Dermis microvascular lymphatic vessel endothelial cell (primary cell): ENCODE measurements around the gene LRMDA. TPM values are rescaled to one million over a fixed set of nuclear protein-coding genes. Genes with fewer than 3 reads are reported as not detected.
"Not testable (repeated sequence)": the region's sequence is repeated elsewhere in the genome, so short reads cannot be mapped to it uniquely, and the experiment has no call there.

Experiments used
- DNase-seq, 2 donors: peaks; one replicate each; pipeline versions ENCODE4 v3.0.0 to v3.0.0-alpha.2; 2010; ENCODE audit warnings: low read depth in 2 of 2
- total RNA-seq: library from RNA; depleted of rRNA; stranded (reverse); fragments of >200 nt; gene quantifications from 2 replicates; pipeline ENCODE4 v1.2.1, GENCODE V29; 2014

LRMDA gene
- total RNA-seq, 1 donor from 2014 or later = 10.4 TPM

DNA sequence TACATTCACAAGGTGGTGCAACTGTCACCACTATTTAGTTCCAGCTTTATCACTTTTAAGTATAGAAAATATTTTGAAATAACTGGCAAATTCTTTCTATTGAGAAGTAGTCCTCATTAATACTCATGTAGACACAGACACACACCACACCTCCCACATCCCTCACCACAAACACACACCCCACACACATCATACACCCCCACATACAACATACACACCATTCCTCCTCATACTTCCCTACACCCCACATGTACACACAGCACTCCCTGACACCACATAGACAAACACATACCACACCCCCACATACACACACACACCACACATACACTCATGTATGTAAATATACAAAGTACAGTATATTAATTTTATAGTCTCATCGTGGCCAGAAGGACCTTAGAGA is 178.8 kb downstream of the LRMDA start:
- DNase-seq = no peak

DNA sequence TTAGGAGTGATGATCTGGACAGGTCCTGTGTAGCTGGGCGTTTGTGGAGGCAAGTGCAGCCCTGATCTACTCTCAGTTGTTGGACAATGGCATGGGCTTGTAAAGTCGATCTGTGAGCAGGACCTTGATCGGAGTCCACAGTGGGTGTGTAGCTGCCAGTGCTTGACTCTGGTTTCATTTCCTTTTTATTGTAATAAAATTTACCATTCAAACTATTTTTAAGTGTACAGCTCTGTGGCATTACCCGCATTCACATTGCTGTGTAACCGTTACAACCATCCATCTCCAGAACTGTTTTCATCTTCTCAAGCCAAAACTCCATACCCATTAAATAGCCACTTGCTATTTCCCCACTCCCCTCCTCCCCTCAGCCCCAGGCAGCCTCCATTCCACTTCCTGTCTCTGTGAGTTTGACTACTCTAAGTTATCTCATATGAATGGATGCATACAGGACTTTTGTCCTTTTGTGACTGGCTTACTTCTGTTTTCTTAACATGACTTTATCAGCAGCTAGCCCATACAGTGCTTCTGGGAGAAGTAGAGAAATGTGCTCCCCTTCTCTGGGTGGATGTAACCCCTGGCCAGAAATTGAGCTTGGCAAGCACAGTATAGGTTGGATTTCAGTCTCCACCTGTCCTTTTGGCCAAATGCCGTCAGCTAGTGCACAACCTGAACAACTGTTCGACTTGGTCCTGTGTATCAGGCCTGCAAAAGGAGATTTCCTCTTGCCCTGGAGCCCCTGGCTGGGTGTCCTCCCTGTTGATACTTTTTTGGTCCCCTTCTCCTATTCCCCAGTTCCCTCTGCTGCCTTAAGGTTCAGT is 180.0 kb downstream of the LRMDA start:
- DNase-seq = no peak

DNA sequence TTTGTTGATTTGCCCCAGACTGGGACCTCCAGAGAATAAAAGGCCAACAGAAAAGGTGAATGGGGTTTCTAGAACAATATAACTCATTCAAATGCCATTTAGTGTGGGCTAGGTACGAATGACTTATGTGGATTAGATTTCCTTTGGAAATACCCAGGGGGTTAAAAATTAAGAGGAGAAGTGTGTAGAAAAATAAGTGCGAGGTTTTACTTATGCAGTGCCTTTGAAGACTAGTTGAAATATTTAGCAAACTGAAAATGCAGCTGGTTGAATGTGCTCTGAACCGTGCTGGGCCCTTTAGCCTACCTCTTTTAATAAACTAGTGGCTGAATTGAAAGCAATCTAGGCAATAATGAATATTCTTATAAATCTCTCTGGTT is 180.6 kb downstream of the LRMDA start:
- DNase-seq = no peak

DNA sequence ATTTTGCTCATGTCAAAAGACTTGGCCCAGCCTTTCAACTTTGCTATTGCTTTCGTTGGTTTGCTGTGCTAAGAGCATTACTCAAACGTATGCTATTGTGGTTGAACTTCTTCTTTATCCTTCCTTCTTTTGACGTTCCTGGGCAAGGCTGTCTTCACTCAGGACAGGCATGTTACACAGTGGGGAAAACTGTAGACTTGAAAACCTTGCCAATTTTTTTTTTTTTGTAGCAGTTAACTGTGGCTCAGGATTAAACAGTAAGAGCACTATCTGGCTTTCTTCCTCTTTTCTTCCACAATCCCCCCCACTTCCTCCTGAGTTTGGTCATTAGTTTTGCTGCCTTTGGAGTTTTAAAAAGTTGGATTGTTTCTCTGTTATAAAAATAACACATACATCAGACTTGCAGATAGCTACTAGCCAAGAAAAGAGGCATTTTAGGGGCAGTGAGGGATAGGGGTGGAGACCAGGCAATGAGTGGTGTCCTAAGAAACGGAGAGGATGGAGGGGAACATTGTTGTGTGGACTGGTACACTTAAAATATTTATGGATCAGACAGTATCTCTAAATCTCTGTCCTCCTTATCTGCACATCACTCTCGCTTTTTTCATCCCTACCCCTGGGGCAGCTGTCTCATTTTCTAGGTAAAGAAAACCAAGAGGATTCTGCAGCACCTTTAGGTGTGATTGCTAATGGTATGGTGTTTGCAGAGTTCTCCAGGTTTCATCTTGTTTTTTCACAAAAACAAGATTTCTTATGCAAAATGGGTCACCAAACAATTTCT is 181.7 kb downstream of the LRMDA start:
- no peak for DNase-seq

DNA sequence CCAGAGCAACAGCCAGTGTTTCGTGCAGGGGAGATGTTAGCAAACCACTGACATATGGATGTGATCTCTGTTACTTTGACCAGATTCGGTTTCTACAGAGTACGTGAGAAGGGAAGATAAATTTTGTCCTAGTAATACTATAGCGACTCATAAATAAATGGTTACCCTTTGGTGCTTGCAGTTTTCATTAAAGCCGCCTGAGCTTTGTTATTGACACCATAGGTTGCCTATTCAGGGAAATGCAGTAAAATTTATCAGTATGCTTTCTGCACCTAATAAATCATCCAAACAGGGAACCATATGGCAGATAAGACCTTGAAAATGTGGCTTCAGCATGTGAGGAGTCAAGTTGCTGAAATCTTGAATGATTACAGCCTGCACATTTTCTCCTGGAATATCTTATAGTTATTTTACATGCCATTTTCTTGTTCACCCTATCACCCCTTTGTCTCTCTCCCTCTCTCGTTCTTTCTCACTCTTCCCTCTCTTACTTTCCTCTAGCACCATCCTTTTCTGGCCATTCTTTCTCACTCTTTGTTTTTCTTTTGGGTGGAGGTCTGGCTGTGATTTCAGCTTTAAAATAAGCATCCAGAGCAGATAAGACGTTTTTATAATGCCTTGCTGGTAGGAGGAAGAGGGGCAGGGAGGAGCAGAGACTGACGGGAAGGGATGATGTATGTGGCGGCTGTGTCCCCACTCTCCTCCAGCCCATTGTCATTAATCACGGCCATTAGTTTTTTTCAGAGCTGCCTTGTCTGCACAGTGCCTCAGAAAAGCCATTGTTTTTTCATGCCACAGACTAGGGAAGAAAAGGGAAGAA is 182.5 kb downstream of the LRMDA start:
- DNase-seq = no peak

DNA sequence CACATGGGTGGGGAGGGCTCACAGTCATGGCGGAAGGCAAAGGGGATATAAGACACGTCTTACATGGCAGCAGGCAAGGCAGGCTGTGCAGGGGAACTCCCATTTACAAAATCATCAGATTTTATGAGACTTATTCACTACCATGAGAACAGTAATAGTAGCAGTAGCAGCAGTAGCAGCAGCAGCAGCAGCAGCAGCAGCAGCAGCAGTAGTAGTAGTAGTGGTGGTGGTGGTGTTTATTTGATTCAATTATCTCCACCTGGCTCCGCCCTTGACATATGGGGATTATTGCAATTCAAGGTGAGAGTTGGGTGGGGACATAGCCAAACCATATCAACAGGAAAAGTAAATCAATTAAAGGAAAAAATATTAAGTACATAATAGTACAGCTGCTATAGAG is 184.7 kb downstream of the LRMDA start:
- no peak for DNase-seq

DNA sequence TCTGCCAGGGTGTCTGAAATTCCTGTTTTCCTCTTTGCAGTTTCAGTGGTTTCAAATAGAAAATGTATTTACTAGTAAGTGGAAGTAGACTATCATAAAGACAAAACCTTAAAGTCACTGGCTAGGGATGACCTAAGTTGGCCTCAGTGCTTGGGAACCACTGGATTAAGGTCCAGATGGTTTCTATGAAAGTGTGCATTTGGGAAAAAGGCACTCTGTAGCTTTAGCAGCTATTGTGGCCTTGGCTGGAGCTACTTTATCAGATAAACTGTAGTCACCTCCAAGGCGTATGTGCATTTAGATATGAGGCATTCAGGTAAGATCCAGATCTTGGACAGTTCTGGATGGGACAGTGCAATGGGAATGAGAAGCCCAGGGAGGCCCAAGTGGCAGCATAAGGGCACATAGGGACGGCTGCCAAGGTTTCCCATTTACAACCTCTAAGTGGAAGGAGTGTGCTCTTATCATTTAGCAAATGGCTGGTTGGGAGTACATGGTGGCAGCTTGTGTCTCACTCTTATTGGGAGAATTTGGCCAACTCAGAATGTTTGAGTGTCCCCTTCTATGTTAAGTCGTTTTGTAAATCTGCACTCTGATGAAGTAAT is 185.6 kb downstream of the LRMDA start:
- DNase-seq = no peak

DNA sequence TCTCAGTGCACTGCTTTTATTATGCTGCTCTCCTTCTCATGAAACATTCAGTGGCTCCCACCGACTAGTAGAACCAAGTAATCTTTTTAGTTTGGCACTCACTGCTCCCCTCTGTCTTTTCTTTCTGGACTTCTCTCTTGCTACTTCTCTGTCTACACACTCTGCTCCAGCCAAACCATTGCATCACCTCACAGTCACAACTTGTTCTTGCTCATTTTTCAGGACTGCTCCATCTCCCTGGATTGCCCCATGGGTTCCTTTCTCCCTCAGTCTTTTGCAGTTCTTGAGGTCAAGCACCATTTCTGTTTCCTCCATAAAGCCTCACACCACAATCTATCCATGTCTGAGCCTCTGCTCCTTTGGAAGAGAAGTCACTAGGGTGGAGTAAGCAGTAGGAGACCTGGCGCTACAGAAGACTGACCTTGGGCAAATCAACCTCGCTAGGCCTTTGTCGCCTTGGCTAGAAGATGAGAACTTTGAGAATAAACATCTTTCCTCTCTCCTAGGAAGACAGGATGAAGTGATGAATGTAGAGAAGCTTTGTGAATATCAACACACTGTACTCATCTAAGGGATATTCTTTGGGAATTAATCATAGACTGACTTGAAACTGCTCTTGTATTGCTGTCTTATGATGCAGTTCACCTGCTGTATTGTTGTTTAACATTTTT is 186.2 kb downstream of the LRMDA start:
- no peak for DNase-seq

DNA sequence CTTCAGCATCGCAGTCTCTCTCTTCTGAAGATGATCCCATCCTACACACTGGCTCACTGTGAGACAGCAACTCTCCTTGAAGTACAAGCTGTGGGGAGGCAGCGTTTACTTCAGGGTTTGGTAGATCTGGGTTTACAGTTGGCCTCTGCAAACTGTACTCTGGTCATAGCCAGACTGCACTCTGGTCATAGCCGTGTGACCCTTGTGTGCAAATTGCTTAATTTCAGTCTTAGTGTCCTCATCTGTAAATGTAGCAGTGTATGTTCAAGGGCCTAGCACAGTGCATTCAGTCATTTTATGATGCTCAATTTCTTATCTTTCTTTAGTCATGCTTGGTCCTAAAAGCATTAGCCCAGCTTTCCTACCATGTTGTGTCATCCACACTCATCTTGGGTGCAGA is 188.2 kb downstream of the LRMDA start:
- no peak for DNase-seq

DNA sequence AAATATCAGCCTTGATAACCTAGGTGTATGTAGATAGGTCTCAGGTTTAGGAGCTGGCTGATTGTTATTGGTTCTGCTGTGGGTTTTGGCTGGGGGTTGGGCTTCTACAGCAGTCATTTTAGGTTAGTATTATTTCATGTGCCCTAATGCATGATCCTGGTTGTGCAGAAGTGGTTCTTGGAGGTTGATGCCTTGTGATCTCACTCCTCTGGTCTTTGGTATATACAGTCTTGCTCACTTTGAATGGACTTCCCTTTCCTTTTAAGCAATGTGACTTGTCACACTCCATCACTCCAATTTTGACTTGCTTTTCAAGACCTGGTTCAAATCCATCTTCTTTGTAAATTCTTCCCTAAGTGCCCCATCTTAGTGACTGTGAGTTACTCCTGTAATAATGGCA is 188.9 kb downstream of the LRMDA start:
- no peak for DNase-seq

DNA sequence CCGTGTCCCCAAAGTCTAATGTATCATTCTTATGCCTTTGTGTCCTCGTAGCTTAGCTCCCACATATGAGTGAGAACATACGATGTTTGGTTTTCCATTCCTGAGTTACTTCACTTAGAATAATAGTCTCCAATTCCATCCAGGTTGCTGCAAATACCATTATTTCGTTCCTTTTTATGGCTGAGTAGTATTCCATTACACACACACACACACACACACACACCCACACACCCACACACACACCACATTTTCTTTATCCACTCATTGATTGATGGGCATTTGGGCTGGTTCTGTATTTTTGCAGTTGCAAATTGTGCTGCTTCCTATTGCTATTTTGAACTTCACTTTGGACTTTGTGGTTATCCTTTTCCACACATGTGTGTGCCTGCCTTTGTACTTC is 189.6 kb downstream of the LRMDA start:
- not testable (repeated sequence) for DNase-seq

DNA sequence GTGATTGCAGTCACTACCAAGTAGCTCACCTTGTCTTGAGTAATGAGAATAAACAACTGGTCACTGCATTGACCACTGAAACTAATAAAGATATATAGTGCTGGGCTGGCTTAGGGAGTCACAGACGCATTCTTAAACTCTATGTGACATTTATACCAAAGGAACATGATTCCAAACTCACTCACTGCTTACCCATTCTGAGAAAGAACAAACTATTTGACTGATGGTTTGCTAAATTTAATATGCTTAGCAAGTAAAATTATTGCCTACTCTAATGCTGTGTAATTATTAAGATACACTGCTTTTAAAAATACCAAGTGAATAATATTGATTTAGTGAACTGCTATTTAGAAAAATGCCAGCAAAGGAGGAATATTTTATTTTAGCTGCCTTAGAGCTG is 191.1 kb downstream of the LRMDA start:
- no peak for DNase-seq

DNA sequence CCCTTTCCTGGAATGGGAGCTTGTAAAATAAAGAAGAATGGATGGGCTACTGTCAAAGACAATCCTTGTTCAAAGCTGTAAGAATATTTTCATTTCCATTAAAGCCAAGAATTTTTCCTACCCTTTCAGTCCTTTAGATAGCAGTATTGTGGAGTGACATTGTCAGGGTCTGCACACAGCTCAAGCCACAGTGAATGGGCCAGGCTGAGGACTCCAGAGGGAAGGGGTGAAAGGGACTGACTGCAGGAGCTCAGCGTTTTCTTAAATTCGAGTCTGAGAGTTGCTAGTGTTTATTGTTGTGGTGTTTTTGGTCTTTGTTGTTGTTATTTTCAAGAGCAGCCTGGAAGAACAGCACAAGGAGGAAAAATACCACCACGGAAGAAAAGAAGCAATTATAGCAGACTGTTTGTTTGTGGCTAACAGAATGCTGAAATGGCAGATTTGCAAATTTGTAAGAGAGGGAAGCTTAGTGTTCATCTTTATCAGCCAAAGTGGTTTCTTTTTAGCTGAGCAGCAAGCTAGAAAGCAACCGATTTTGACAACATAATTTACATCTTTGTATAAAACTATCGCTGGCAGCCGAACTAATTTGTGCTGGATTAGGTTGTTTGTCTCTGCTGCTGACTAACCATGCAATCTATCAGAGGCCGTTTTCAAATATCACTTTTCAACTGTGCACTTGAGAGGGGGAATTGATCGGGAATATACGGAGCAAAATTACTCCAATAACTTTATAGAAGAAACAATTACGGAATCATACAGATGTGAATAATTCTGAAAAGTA is 192.1 kb downstream of the LRMDA start:
- DNase-seq = no peak

DNA sequence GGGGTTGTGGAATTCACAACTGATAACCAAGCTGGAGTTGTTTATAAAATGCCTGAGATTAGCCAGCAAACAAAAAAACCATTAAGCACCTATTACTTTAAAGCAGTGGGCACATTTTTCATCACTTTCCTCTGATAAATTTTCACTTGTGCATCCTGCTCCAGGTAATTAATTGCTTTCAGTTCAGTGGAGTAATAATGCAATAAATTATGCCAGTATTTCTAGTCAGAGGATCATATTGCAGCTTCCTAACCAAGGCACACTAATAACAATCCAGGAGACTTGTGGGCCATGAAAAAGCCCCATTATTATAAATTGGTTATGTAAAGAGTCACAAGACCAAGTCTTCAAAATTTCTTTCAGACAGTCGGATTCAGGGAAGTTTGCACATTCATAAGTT is 193.2 kb downstream of the LRMDA start:
- DNase-seq = no peak

DNA sequence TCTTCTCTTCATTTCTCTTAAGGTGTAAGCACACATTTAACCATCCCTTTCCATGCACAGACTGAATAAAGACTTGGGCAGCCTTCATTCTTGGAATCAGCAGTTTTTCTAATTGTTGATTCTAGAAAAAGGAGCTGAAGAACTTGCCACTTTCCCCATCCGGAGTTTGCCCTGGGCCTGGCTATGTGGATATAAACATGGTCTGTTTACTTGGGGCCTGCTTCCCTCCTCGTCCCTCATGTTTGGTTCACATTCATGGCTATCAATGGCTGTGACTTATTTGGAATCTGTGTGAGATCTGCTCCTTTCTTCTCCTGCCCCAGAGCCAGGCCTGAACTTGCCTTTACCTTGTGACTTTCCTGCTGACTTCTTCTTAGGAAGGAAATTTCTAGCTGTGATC is 199.3 kb downstream of the LRMDA start:
- no peak for DNase-seq

DNA sequence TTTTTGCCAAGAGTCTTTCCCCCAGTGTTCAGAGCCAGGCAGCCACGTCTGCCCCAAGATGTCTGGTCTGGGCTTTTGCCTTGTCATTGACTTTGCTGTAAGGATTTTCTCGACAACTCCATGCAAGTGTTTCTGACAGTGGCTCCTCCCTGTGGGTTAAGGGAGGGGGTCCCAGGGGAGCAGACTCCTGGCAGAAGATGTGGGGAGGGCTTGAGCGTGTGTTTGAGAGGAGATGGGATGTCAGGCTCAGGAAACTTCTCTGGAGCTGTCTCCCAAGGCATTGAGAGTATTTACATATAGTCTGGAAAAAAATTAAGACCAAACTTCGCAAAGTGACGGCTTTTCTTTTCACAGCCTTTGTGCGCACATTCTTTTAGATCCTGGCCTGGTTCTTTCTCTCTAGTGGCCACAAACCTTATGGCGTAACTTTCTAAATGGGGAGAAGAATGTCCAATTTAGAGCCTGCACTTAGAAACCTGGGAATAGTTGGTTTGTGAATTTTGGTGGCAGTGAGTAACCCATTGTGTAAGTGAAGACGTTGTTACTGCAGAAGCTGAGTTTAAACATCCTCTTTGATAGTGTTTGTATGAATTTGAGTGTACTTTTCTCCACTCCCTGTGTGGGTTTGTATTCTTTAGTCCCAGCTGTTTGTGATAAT is 201.5 kb downstream of the LRMDA start:
- no peak for DNase-seq

DNA sequence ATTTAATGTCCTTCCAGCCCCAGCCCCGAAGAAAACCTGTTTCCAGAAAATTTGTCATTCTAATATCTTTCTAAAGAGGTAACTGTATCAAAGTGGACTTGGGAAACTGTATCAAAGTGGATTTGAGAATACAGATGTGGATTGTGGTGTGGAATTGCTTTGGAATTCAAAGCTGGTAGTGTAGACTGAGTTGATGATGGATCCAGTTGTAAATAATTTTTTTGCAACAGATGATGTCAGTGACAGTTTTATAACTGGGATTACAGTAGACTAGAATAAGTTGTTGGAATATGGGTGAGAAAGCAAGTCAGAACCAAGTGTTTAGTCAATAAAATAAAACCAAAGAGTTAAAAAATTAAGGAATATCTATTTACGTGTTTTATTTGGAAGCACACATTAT is 202.1 kb downstream of the LRMDA start:
- no peak for DNase-seq

DNA sequence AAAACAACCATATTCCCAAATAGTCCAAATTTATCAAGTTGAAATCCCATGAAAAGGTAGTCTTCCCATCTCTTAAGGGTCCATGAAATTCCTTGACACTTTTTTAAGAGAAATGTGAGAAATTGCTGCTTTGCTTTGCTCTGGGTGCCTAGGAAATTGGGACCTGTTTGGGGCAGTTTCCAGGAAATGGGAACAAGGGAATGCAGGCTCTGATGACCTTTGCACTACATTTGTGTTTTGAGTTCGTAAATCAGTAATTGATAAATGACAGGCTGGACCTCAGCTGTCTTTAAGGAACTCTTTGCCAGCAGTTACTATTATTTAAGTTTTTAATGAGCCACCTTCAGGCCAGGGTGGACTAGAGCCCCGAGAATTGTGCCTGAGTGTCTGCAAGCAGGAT is 203.5 kb downstream of the LRMDA start:
- DNase-seq = no peak

DNA sequence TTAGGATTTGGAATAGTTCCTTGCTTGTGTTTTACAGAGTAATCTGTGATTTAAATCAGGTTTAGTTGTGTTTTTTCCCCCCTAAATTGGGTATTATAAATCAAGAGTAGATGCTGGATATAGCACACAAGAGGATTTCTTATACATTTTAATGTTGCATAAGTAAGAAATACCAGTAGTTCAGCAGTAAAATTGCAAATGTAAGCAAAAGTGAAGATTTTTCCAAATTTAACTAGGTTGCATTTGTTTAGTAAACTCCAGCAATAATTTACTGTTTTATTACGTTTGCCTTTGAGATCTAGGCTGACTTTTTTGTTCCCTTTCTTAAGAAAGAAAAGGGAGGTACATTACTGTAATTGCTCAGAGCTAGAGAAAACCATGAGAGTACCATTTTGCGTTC is 207.3 kb downstream of the LRMDA start:
- DNase-seq = no peak

DNA sequence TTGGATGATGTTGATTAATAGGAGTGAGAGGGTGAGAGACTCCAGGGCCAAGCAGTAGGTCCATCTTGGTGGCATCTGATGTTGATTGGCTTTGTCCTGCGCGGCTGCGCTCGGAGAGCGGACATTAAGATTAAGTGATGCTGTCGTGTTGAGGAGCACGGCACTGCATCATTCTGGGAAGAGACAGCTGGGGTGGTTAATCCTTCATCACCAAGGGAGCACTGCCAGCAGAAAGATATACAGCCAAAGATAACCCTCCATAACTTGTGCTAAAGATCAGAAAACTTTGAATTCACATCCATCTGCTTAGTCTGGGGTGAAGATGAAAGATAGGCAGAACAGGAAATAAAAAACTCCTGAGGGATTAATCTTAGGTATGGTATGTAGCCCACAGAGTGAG is 208.3 kb downstream of the LRMDA start:
- no peak for DNase-seq
